ENCODE results near the gene ALDH3B2.

Gene ALDH3B2

GRCh38 chr11:67631411-67631810 is 43.0 kb downstream of the ALDH3B2 start:
- in situ Hi-C loops (cut with HindIII; ENCODE audit: low pct_ligation_motif_present, low sequenced_read_pairs), result no loop called here
- no peak overlapping the region for H3K4me3 ChIP-seq (ENCODE audit: low read depth, low read length)
- no peaks in the 10 kb centered on the region for H3K36me3 ChIP-seq (replicated peaks)
- TF ChIP-seq, protein P1, sequence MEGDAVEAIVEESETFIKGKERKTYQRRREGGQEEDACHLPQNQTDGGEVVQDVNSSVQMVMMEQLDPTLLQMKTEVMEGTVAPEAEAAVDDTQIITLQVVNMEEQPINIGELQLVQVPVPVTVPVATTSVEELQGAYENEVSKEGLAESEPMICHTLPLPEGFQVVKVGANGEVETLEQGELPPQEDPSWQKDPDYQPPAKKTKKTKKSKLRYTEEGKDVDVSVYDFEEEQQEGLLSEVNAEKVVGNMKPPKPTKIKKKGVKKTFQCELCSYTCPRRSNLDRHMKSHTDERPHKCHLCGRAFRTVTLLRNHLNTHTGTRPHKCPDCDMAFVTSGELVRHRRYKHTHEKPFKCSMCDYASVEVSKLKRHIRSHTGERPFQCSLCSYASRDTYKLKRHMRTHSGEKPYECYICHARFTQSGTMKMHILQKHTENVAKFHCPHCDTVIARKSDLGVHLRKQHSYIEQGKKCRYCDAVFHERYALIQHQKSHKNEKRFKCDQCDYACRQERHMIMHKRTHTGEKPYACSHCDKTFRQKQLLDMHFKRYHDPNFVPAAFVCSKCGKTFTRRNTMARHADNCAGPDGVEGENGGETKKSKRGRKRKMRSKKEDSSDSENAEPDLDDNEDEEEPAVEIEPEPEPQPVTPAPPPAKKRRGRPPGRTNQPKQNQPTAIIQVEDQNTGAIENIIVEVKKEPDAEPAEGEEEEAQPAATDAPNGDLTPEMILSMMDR (IDR thresholded peaks at IDR 0.05; ENCODE audit: low read depth, low read length, missing control alignments), result no peak
- H3K27ac ChIP-seq, result no peak overlapping the region
- DNase-seq, result no peak
- no peaks in the 10 kb centered on the region for H3K27me3 ChIP-seq (replicated peaks)

DNA sequence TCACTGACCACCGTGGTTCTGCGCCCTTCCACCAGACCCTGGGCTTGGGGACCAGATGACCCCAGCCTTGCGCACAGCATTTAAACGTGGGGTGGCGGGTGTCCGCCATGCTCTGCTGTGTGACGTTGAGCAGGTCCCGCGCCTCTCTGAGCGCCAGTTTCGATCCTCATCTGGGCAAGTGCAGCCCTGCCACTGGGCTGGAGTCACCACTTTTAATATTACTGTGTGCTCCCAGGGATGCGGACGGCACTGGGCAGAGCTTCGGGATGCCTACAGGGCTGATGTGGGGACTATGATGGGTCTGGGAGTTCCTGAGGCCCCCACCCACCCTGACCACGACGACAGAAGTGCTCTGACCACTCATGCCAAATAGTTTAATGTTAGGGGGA is 43.5 kb downstream of the ALDH3B2 start:
- no peaks in the 10 kb centered on the region for H3K27me3 ChIP-seq (replicated peaks)
- no peak overlapping the region for H3K27ac ChIP-seq
- H3K36me3 ChIP-seq (replicated peaks), result no peaks in the 10 kb centered on the region
- H3K4me3 ChIP-seq (ENCODE audit: low read depth, low read length), result peak overlapping the region; percentile 68
- TF ChIP-seq, protein P1 (IDR thresholded peaks at IDR 0.05; ENCODE audit: low read depth, low read length, missing control alignments), result no peak
- in situ Hi-C loops (cut with HindIII; ENCODE audit: low pct_ligation_motif_present, low sequenced_read_pairs), result no loop called here
- DNase-seq, result no peak

GRCh38 chr11:67630228-67630942 is 44.0 kb downstream of the ALDH3B2 start:
- in situ Hi-C loops (cut with HindIII; ENCODE audit: low pct_ligation_motif_present, low sequenced_read_pairs), result no loop called here
- H3K27ac ChIP-seq, result peak overlapping the region; percentile 3
- peak; percentile 96 for DNase-seq
- no peaks in the 10 kb centered on the region for H3K27me3 ChIP-seq (replicated peaks)
- peak overlapping the region; percentile 68 for H3K4me3 ChIP-seq (ENCODE audit: low read depth, low read length)
- H3K36me3 ChIP-seq (replicated peaks), result no peaks in the 10 kb centered on the region
- TF ChIP-seq, protein P1 (IDR thresholded peaks at IDR 0.05; ENCODE audit: low read depth, low read length, missing control alignments), result peak; percentile 79

DNA sequence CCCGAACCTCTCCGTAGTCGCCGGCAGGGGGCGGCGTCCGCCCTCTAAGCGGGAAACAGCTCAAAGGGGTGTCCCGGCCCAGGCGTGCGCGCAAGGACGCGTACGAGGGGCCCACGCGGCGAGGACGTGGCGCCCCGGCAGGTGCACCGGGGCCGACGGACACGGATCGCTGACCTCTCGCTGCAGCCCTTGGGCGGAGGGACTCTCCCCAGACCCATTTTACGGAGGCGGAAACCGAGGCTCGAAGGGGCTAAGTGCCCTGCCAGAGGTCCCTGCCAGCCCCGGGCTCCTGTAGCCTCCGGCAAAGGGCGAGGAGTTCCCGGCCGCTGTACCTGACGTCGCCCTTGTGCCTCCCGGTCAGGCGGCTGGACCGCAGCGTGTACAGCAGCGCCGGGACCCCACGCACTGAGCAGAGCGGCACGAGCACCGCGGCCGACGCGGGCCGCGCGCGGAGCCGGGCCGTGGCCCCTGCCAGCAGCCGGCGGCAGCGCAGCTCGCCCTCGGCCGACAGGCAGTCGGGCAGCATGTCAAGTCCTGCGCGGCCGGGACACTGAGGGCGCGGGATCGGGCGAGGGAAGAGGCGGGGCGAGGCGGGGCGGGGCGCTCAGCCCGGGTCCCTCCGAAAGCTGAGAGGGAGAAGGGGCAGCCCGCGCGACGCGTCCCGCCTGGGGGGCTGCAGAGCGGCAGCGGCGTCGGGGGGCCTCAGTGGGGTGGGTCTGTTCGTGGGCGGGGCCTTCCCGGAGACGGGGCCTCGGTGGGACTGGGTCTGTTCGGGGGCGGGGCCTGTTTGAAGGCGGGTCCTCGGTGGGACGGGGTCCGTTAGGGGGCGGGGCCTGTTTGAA is 44.8 kb downstream of the ALDH3B2 start, which contains the start of gene NUDT8:
Gene NUDT8, minus strand, starts transcription at position 552 of the 842 bp plus-strand sequence. Its CDS starts 26 bp downstream, at position 526.
- in situ Hi-C loops (cut with HindIII; ENCODE audit: low pct_ligation_motif_present, low sequenced_read_pairs), result no loop called here
- Histone ChIP-seq H3K36me3 (replicated peaks) (no peaks in the 10 kb centered on the region), H3K27me3 (replicated peaks) (no peaks in the 10 kb centered on the region), H3K27ac (peak within 1 kb of the TSS; percentile 22), H3K4me3 (ENCODE audit: low read depth, low read length) (peak within 1 kb of the TSS; percentile 68)
- TF ChIP-seq, protein P1 (IDR thresholded peaks at IDR 0.05; ENCODE audit: low read depth, low read length, missing control alignments), result peak; percentile 84
- peak; percentile 54 for DNase-seq

GRCh38 chr11:67628710-67629385 is 45.6 kb downstream of the ALDH3B2 start:
- H3K4me3 ChIP-seq (ENCODE audit: low read depth, low read length), result peak overlapping the region; percentile 56
- H3K27ac ChIP-seq, result no peak overlapping the region
- H3K27me3 ChIP-seq (replicated peaks), result no peaks in the 10 kb centered on the region
- no peaks in the 10 kb centered on the region for H3K36me3 ChIP-seq (replicated peaks)
- in situ Hi-C loops (cut with HindIII; ENCODE audit: low pct_ligation_motif_present, low sequenced_read_pairs), result no loop called here
- DNase-seq, result no peak
- TF ChIP-seq, protein P1 (IDR thresholded peaks at IDR 0.05; ENCODE audit: low read depth, low read length, missing control alignments), result no peak
